Measurements from ENCODE around the gene SLITRK3. TPM values are rescaled to one million over a fixed set of nuclear protein-coding genes. Genes with fewer than 3 reads are reported as not detected.

The SLITRK3 gene
- total RNA-seq, 1 experiment from 2014 or later: 0.48 TPM

DNA sequence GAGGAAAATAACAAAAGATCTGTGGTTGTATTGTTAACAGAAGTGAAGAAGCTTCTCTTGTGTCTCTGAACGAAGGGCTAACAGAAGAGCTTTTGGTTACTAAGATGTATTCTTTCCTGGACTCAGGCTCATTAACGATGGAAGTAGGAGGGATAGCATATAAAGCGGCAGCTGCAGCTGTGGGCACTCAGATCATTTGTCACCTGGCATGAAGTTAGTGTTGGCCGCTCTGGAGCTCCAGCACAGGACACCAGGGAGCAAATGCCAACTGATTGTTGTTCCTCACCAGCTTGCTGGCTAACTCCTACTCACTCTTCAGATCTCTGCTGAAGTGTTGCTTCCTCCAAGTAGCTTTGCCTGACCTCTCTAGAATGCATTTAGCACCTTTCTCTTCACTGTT, 15.5 kb upstream of the SLITRK3 start:
- peaks cover 0 to 2% of the 10 kb centered on the region in 2 experiments; a peak in 3 of 4 replicates for H3K4me1 Mint-ChIP-seq
- no peaks in the 10 kb centered on the region for H3K23me2 ChIP-seq (ENCODE audit: insufficient read length, low read depth, low read length, poor library complexity, severe bottlenecking)
- H3K4ac ChIP-seq (ENCODE audit: low read depth, low read length): no peak overlapping the region
- H4K91ac ChIP-seq (ENCODE audit: insufficient read length, low read depth, low read length): no peak overlapping the region
- H2BK5ac ChIP-seq (ENCODE audit: insufficient read length, low read length): no peak overlapping the region
- H3K27me3 Mint-ChIP-seq (ENCODE audit: low read depth): peaks cover 11% of the 10 kb centered on the region
- no peak overlapping the region for H3K27ac ChIP-seq (ENCODE audit: insufficient read length, low read depth, low read length)
- H3K79me1 ChIP-seq (ENCODE audit: insufficient read depth, low read depth, low read length, poor library complexity, severe bottlenecking): no peaks in the 10 kb centered on the region
- H3T11ph ChIP-seq (ENCODE audit: low read length): no peak overlapping the region
- no peaks in the 10 kb centered on the region for H3K27me3 ChIP-seq (ENCODE audit: insufficient read depth, low read length)
- no peak overlapping the region for H3K14ac ChIP-seq (ENCODE audit: insufficient read depth, low read length)
- no peak overlapping the region for H3K18ac ChIP-seq (ENCODE audit: insufficient read length, low read depth, low read length)
- H3K9me3 Mint-ChIP-seq: no peaks in the 10 kb centered on the region
- H3K4me1 ChIP-seq (ENCODE audit: insufficient read depth, low read length): no peaks in the 10 kb centered on the region
- H4K5ac ChIP-seq (ENCODE audit: insufficient read length, low read depth, low read length): no peak overlapping the region
- no peak overlapping the region for H2BK15ac ChIP-seq (ENCODE audit: low read depth, low read length)
- H4K8ac ChIP-seq (replicated peaks; ENCODE audit: insufficient read length, low read depth, low read length): no peak overlapping the region
- no peak overlapping the region for H2BK20ac ChIP-seq (ENCODE audit: low read depth, low read length, poor library complexity, severe bottlenecking)
- H3K4me3 Mint-ChIP-seq: no peak overlapping the region
- H2BK12ac ChIP-seq (ENCODE audit: insufficient read length, low read depth, low read length): no peak overlapping the region
- no peak overlapping the region for H3K23ac ChIP-seq (ENCODE audit: insufficient read length, low read depth, low read length)
- H3K4me2 ChIP-seq (ENCODE audit: insufficient read depth, insufficient read length, low read length): no peak overlapping the region
- no peak overlapping the region for H3K56ac ChIP-seq (ENCODE audit: insufficient read length, low read depth, low read length)
- WGBS (ENCODE audit: extremely low coverage, insufficient read length, low lambda C conversion rate): no CpG with 5 or more reads among the region's 4 CpGs
- H3K27ac Mint-ChIP-seq: no peak overlapping the region
- DNase-seq: no peak
- no peaks in the 10 kb centered on the region for H4K20me1 ChIP-seq (ENCODE audit: control insufficient read depth, insufficient read depth, insufficient read length)
- no peaks in the 10 kb centered on the region for H3K9me3 ChIP-seq (ENCODE audit: control insufficient read depth, low read depth, low read length)
- no peaks in the 10 kb centered on the region for H3K36me3 Mint-ChIP-seq (ENCODE audit: insufficient read depth in 1 of 3, low read depth in 3 of 3)
- H2AK5ac ChIP-seq (ENCODE audit: insufficient read length, low read length): no peak overlapping the region
- no peak overlapping the region for H3K9ac ChIP-seq (ENCODE audit: extremely low read depth, insufficient read length, low read length)
- TF ChIP-seq, protein P1, sequence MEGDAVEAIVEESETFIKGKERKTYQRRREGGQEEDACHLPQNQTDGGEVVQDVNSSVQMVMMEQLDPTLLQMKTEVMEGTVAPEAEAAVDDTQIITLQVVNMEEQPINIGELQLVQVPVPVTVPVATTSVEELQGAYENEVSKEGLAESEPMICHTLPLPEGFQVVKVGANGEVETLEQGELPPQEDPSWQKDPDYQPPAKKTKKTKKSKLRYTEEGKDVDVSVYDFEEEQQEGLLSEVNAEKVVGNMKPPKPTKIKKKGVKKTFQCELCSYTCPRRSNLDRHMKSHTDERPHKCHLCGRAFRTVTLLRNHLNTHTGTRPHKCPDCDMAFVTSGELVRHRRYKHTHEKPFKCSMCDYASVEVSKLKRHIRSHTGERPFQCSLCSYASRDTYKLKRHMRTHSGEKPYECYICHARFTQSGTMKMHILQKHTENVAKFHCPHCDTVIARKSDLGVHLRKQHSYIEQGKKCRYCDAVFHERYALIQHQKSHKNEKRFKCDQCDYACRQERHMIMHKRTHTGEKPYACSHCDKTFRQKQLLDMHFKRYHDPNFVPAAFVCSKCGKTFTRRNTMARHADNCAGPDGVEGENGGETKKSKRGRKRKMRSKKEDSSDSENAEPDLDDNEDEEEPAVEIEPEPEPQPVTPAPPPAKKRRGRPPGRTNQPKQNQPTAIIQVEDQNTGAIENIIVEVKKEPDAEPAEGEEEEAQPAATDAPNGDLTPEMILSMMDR (conservative IDR thresholded peaks at IDR 0.05): no peak
- no peaks in the 10 kb centered on the region for H3K79me2 ChIP-seq (ENCODE audit: insufficient read depth, low read length)
- H2AFZ ChIP-seq (ENCODE audit: low read length): no peak overlapping the region
- no peak overlapping the region for H2BK120ac ChIP-seq (ENCODE audit: low read depth, low read length, poor library complexity, severe bottlenecking)

Data from H9 (cell line).